H9 (cell line): Measurements from ENCODE around the gene SRSF12. TPM values are rescaled to one million over a fixed set of nuclear protein-coding genes. Genes with fewer than 3 reads are reported as not detected.

ENCODE experiments used
- DNase-seq: peaks from one replicate; pipeline ENCODE4 v3.0.0-alpha.2; 2017
- H2AFZ ChIP-seq: one replicate; pipeline ENCODE4 v1.6.1; 2013; ENCODE audit warnings: mild to moderate bottlenecking, low read length, control low read depth, moderate library complexity
- H2AK5ac ChIP-seq: 2 replicates; pipeline ENCODE4 v1.6.1; 2013; ENCODE audit warnings: low read length, control low read depth, mixed read lengths; ENCODE audit not compliant: insufficient read length
- H2BK120ac ChIP-seq: one replicate; pipeline ENCODE4 v1.6.1; 2013; ENCODE audit warnings: low read depth, mild to moderate bottlenecking, low read length, control low read depth, inconsistent platforms; ENCODE audit not compliant: poor library complexity, severe bottlenecking
- H2BK12ac ChIP-seq: 2 replicates; pipeline ENCODE4 v1.6.1; 2013; ENCODE audit warnings: low read length, control low read depth, mixed read lengths, low read depth; ENCODE audit not compliant: insufficient read length
- H2BK15ac ChIP-seq: 2 replicates; pipeline ENCODE4 v1.6.1; 2013; ENCODE audit warnings: low read depth, low read length, control low read depth
- H2BK20ac ChIP-seq: one replicate; pipeline ENCODE4 v1.6.1; 2013; ENCODE audit warnings: low read depth, mild to moderate bottlenecking, low read length, control low read depth, inconsistent platforms; ENCODE audit not compliant: poor library complexity, severe bottlenecking
- H2BK5ac ChIP-seq: 2 replicates; pipeline ENCODE4 v1.6.1; 2013; ENCODE audit warnings: low read length, control low read depth, mixed read lengths; ENCODE audit not compliant: insufficient read length
- H3K14ac ChIP-seq: 2 replicates; pipeline ENCODE4 v1.6.1; 2013; ENCODE audit warnings: low read length, control low read depth; ENCODE audit not compliant: insufficient read depth
- H3K18ac ChIP-seq: 2 replicates; pipeline ENCODE4 v1.6.1; 2013; ENCODE audit warnings: low read depth, mild to moderate bottlenecking, mixed read lengths, low read length, control low read depth; ENCODE audit not compliant: insufficient read length
- H3K23ac ChIP-seq: 2 replicates; pipeline ENCODE4 v1.6.1; 2013; ENCODE audit warnings: low read length, control low read depth, mixed read lengths, low read depth; ENCODE audit not compliant: insufficient read length
- H3K23me2 ChIP-seq: 2 replicates; pipeline ENCODE4 v1.6.1; 2013; ENCODE audit warnings: low read depth, mild to moderate bottlenecking, mixed read lengths, low read length, control low read depth; ENCODE audit not compliant: insufficient read length, poor library complexity, severe bottlenecking
- H3K27ac ChIP-seq: 2 replicates; pipeline ENCODE4 v1.5.1; 2013; ENCODE audit warnings: low read length, control low read depth, mixed read lengths, low read depth; ENCODE audit not compliant: insufficient read length
- H3K27me3 ChIP-seq: 2 replicates; pipeline ENCODE4 v1.6.1; 2013; ENCODE audit warnings: low read length, control low read depth, inconsistent platforms; ENCODE audit not compliant: insufficient read depth
- H3K4ac ChIP-seq: 2 replicates; pipeline ENCODE4 v1.6.1; 2013; ENCODE audit warnings: low read depth, mild to moderate bottlenecking, control low read depth, inconsistent platforms, low read length, moderate library complexity
- H3K4me1 ChIP-seq: 2 replicates; pipeline ENCODE4 v1.6.1; 2013; ENCODE audit warnings: low read length, control low read depth, inconsistent platforms; ENCODE audit not compliant: insufficient read depth
- H3K4me2 ChIP-seq: 2 replicates; pipeline ENCODE4 v1.6.1; 2013; ENCODE audit warnings: low read length, control low read depth, mixed read lengths; ENCODE audit not compliant: insufficient read length, insufficient read depth
- H3K56ac ChIP-seq: 2 replicates; pipeline ENCODE4 v1.6.1; 2013; ENCODE audit warnings: low read depth, mild to moderate bottlenecking, mixed read lengths, low read length, control low read depth; ENCODE audit not compliant: insufficient read length
- H3K79me1 ChIP-seq: 2 replicates; pipeline ENCODE4 v1.6.1; 2013; ENCODE audit warnings: low read depth, mild to moderate bottlenecking, moderate library complexity, low read length, control low read depth, inconsistent platforms; ENCODE audit not compliant: insufficient read depth, poor library complexity, severe bottlenecking
- H3K79me2 ChIP-seq: 2 replicates; pipeline ENCODE4 v1.6.1; 2013; ENCODE audit warnings: low read length, control low read depth, inconsistent platforms; ENCODE audit not compliant: insufficient read depth
- H3K9ac ChIP-seq: 2 replicates; pipeline ENCODE4 v1.6.1; 2013; ENCODE audit warnings: low read length, control low read depth, mixed read lengths; ENCODE audit not compliant: insufficient read length; ENCODE audit errors: extremely low read depth
- H3K9me3 ChIP-seq: one replicate; pipeline ENCODE4 v1.6.1; 2013; ENCODE audit warnings: low read depth, low read length, inconsistent platforms; ENCODE audit not compliant: control insufficient read depth
- H3T11ph ChIP-seq: one replicate; pipeline ENCODE4 v1.6.1; 2013; ENCODE audit warnings: mild to moderate bottlenecking, low read length, control low read depth, inconsistent platforms
- H4K20me1 ChIP-seq: one replicate; pipeline ENCODE4 v1.6.1; 2013; ENCODE audit not compliant: control insufficient read depth, insufficient read length, insufficient read depth
- H4K5ac ChIP-seq: 2 replicates; pipeline ENCODE4 v1.6.1; 2013; ENCODE audit warnings: low read depth, mild to moderate bottlenecking, mixed read lengths, low read length, control low read depth; ENCODE audit not compliant: insufficient read length
- H4K8ac ChIP-seq: replicated peaks from 2 replicates; pipeline ENCODE4 v1.6.1; 2013; ENCODE audit warnings: low read length, control low read depth, mixed read lengths, low read depth; ENCODE audit not compliant: insufficient read length
- H4K91ac ChIP-seq: 2 replicates; pipeline ENCODE4 v1.6.1; 2013; ENCODE audit warnings: low read depth, mild to moderate bottlenecking, moderate library complexity, mixed read lengths, low read length, control low read depth; ENCODE audit not compliant: insufficient read length
- H3K27ac Mint-ChIP-seq, 3 experiments: 2 replicates in 2 of 3; 3 replicates in 1 of 3; pipeline ENCODE4 v1.8.0; 2020 to 2021; ENCODE audit warnings: mixed read lengths in 3 of 3, mild to moderate bottlenecking in 1 of 3, moderate library complexity in 1 of 3
- H3K27me3 Mint-ChIP-seq: 2 replicates; pipeline ENCODE4 v1.8.0; 2021; ENCODE audit warnings: low read depth, mild to moderate bottlenecking, moderate library complexity, mixed read lengths
- H3K36me3 Mint-ChIP-seq, 3 experiments: 2 replicates in 2 of 3; 3 replicates in 1 of 3; pipeline ENCODE4 v1.8.0; 2020 to 2021; ENCODE audit warnings: low read depth in 3 of 3, mixed read lengths in 3 of 3; ENCODE audit not compliant: insufficient read depth in 1 of 3
- H3K4me1 Mint-ChIP-seq, 2 experiments: 2 replicates each; pipeline ENCODE4 v1.8.0; 2020; ENCODE audit warnings: mixed read lengths in 2 of 2
- H3K4me3 Mint-ChIP-seq, 2 experiments: 2 replicates in 1 of 2; 3 replicates in 1 of 2; pipeline ENCODE4 v1.8.0; 2020 to 2021; ENCODE audit warnings: mild to moderate bottlenecking in 2 of 2, mixed read lengths in 2 of 2, moderate library complexity in 1 of 2
- H3K9me3 Mint-ChIP-seq, 2 experiments: 2 replicates in 1 of 2; 3 replicates in 1 of 2; pipeline ENCODE4 v1.8.0; 2020; ENCODE audit warnings: mild to moderate bottlenecking in 2 of 2, mixed read lengths in 2 of 2, moderate library complexity in 1 of 2
- CTCF ChIP-seq: fragments of 200-600 bp; sonication (generic); conservative IDR thresholded peaks from 3 replicates; pipeline ENCODE4 v1.8.0; 2021; ENCODE audit warnings: antibody characterized with exemption, mild to moderate bottlenecking
- WGBS: extraction: QIAGEN DNeasy Blood & Tissue Kit; methylation state at CpG from one replicate; pipeline ENCODE4 v1.1.7; 2013; ENCODE audit warnings: missing lambda C conversion rate, low lambda C conversion rate, mixed read lengths; ENCODE audit not compliant: insufficient read length; ENCODE audit errors: extremely low coverage; 5-methylcytosine and 5-hydroxymethylcytosine counted together
- total RNA-seq: library from RNA; stranded (reverse); gene quantifications from 2 replicates; pipeline ENCODE4 v1.2.1, GENCODE V29; 2021

SRSF12 gene
- total RNA-seq, 1 experiment from 2014 or later, result 7.6 TPM

- H2BK12ac ChIP-seq, result no peak overlapping the region
- H4K91ac ChIP-seq, result no peak overlapping the region
- H4K8ac ChIP-seq, result no peak overlapping the region
- no peak overlapping the region for H3T11ph ChIP-seq
- H3K27ac ChIP-seq, result no peak overlapping the region
- no peaks in the 10 kb centered on the region for H4K20me1 ChIP-seq
- no peak overlapping the region for H4K5ac ChIP-seq
- Mint-ChIP-seq H3K27me3 (peaks cover 67% of the 10 kb centered on the region), H3K9me3 (peaks cover 0 to 3% of the 10 kb centered on the region in 2 experiments; a peak in 1 of 5 replicates), H3K4me3 (no peak overlapping the region), H3K27ac (no peak overlapping the region), H3K4me1 (peaks cover 7 to 8% of the 10 kb centered on the region in 2 experiments), H3K36me3 (no peaks in the 10 kb centered on the region; a peak in 1 of 7 replicates)
- H2AK5ac ChIP-seq, result no peak overlapping the region
- H3K14ac ChIP-seq, result no peak overlapping the region
- H3K23me2 ChIP-seq, result no peaks in the 10 kb centered on the region
- H3K4me1 ChIP-seq, result no peaks in the 10 kb centered on the region
- H2BK120ac ChIP-seq, result no peak overlapping the region
- no peak overlapping the region for H3K4me2 ChIP-seq
- H3K27me3 ChIP-seq, result peaks cover 12% of the 10 kb centered on the region; the same call in 1 of the 2 replicates
- H3K79me2 ChIP-seq, result no peaks in the 10 kb centered on the region
- no peak overlapping the region for H3K56ac ChIP-seq
- no peak for TF ChIP-seq CTCF
- H3K79me1 ChIP-seq, result no peaks in the 10 kb centered on the region
- H3K9ac ChIP-seq, result no peak overlapping the region
- no CpG with 5 or more reads among the region's 5 CpGs for WGBS
- H2BK15ac ChIP-seq, result no peak overlapping the region
- no peak overlapping the region for H3K18ac ChIP-seq
- H2BK5ac ChIP-seq, result no peak overlapping the region
- no peak overlapping the region for H2BK20ac ChIP-seq
- no peak overlapping the region for H3K23ac ChIP-seq
- H3K4ac ChIP-seq, result no peak overlapping the region
- DNase-seq, result no peak
- no peak overlapping the region for H2AFZ ChIP-seq
- H3K9me3 ChIP-seq, result no peaks in the 10 kb centered on the region
Measured at GRCh38 chr6:89139509-89140346, 21.9 kb upstream of the SRSF12 start.
